GM12875 (cell line): ENCODE data around the gene THSD8.

Experiments used
- H3K4me3 ChIP-seq: one replicate; pipeline ENCODE4 v1.5.1; 2011; ENCODE audit warnings: low read depth, low read length, control low read depth
- TF ChIP-seq, protein P1 (sequence below): IDR thresholded peaks from 2 replicates; pipeline ENCODE4 v1.5.1; 2011; ENCODE audit warnings: low read depth, mild to moderate bottlenecking, control low read depth, inconsistent platforms, low read length, moderate library complexity, borderline replicate concordance; ENCODE audit not compliant: insufficient read depth

The THSD8 gene

DNA sequence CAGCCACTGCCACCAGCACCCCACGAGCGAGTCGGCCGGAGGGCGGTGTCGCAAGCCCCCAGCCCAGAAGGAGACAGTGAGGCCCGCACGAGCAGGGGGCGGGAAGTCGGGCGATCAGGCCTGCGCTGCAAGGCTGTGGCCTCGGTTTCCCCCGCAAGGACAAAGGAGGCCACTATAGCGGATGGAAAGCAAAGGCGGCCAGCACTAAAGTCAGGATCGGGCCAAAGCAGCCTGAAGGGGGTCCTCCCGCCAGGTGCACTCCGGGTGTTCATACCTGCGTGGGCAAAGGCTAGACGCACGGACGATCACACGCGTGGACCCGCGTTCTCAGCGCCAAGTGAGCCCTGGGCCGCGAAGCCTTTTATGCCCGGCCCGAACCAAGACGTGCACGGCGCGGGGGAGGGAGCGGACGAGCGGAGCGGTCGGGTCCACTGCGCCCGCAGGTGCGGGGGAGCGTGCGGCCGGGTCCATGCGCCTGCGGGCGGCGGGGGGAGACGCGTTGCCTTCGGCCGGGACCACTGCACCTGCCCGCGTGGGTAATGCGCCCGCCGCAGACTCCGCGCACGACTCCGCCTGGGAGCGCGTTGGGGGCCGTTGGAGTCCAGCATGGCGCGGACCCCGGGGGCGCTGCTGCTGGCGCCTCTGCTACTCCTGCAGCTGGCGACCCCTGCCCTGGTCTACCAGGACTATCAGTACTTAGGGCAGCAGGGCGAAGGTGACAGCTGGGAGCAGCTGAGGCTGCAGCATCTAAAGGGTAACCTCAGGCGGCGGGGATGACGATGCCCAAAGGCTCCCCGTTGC is at the start of gene THSD8, which contains the start of gene PRDX2:
Gene THSD8, plus strand, starts transcription at position 604 of the 801 bp plus-strand sequence. Its CDS starts 3 bp downstream, at position 607.
Gene PRDX2, minus strand, starts transcription at position 335 of the 801 bp plus-strand sequence. CDS start 539 bp downstream, outside the sequence.
- TF ChIP-seq, protein P1, sequence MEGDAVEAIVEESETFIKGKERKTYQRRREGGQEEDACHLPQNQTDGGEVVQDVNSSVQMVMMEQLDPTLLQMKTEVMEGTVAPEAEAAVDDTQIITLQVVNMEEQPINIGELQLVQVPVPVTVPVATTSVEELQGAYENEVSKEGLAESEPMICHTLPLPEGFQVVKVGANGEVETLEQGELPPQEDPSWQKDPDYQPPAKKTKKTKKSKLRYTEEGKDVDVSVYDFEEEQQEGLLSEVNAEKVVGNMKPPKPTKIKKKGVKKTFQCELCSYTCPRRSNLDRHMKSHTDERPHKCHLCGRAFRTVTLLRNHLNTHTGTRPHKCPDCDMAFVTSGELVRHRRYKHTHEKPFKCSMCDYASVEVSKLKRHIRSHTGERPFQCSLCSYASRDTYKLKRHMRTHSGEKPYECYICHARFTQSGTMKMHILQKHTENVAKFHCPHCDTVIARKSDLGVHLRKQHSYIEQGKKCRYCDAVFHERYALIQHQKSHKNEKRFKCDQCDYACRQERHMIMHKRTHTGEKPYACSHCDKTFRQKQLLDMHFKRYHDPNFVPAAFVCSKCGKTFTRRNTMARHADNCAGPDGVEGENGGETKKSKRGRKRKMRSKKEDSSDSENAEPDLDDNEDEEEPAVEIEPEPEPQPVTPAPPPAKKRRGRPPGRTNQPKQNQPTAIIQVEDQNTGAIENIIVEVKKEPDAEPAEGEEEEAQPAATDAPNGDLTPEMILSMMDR: no peak
- H3K4me3 ChIP-seq: peak within 1 kb of the TSS; percentile 82

DNA sequence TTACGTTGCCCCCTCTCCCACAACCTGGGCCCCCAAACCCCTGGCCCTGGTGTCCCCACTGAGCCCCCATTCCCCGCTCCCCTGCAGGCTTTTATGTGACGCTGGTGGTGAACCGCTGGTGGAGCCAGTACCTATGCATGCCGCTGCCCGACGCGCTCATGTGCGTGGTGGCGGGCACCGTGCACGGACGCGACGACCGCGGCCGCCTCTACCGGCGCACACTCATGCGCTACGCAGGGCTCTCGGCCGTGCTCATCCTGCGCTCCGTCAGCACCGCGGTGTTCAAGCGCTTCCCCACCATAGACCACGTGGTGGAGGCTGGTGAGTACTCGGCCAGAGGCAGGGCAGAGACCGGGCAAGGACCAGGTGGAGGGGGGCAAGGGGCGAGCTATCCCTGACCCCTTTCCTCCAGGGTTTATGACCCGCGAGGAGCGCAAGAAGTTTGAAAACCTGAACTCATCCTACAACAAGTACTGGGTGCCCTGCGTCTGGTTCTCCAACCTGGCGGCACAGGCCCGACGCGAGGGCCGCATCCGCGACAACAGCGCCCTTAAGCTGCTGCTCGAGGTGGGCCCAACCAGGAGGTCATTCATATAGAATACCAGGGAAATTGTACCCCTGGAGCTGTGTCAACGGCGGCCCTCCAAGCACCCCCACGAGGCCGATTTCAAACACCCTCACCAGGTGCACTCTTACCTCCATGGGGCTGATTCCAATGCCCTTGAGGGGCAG is 47.2 kb upstream of the THSD8 start:
- TF ChIP-seq, protein P1: no peak

DNA sequence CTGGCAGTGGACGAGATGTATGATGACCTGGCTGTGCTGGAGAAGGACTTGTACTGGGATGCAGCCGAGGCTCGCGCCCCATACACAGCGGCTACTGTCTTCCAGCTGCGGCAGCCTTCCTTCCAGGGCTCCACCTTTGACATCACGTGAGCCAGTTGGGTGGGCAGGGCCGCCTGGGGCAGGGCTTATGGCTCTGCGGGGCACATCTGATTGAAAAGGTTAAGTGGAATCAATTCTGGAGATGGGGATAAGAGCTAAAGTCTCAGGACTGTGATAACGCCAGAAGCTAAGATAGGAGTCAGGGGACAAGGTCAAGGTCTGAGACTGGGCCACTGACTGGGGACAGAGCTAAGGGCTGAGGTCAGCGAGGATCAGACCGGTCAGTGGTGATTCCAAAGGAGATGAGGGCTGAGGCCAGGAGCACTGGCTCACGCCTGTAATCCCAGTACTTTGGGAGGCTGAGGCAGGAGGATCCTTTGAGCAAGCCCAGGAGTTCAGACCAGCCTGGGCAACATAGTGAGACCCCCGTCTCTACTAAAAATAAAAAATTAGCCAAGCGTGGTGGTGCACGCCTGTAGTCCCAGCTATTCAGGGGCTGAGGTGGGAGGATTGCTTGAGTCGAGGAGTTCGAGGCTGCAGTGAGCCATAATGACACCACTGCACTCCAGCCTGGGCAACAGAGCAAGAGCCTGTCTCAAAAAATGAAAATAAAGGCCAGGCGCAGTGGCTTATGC is 45.6 kb upstream of the THSD8 start:
- TF ChIP-seq, protein P1: no peak
- no peak overlapping the region for H3K4me3 ChIP-seq

More for the DNA sequence above, 47.2 kb upstream of the THSD8 start:
- H3K4me3 ChIP-seq: no peak overlapping the region

DNA sequence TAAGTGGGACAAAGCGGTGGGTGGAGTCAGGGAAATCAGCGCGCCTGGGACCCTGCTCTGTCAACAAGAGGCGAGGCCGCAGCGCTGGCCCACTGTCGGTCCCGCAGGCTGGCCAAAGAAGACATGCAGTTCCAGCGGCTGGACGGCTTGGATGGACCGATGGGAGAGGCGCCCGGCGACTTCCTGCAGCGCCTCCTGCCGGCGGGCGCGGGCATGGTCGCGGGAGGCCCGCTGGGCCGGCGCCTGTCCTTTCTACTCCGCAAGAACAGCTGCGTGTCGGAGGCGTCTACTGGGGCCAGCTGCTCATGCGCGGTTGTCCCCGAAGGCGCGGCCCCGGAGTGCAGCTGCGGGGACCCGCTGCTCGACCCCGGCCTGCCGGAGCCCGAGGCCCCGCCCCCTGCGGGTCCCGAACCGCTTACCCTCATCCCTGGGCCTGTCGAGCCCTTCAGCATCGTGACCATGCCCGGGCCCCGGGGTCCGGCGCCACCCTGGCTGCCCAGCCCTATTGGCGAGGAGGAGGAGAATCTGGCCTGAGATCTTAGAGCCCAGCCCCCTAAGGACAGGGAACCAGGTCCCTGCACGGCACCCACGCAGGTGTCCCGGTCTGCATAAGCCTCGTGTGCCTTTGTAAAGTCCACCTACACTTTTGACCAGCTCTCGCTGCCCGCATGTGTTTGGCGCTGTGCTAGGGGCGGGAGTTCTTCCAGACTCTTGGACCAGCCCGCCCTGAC is 44.2 kb upstream of the THSD8 start:
- H3K4me3 ChIP-seq: no peak overlapping the region
- TF ChIP-seq, protein P1: peak; percentile 99

DNA sequence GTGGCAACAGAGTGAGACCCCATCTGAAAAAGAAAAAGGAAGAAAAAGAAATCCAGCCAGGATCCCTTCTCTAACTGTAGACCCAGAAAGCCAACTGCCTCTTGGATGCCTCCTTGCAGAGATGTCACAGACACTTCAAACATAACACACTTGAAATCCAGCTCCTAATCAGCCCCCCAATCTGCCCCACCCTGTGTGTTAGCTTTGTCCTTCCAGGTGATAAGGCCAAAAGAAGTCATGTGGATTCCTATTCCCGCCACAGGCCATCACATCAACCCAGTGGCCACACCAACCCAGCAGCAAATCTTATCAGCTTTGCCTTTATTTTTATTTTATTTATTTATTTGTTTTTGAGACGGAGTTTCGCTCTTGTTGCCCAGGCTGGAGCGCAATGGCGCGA is 42.2 kb upstream of the THSD8 start:
- no peak overlapping the region for H3K4me3 ChIP-seq
- TF ChIP-seq, protein P1: no peak

DNA sequence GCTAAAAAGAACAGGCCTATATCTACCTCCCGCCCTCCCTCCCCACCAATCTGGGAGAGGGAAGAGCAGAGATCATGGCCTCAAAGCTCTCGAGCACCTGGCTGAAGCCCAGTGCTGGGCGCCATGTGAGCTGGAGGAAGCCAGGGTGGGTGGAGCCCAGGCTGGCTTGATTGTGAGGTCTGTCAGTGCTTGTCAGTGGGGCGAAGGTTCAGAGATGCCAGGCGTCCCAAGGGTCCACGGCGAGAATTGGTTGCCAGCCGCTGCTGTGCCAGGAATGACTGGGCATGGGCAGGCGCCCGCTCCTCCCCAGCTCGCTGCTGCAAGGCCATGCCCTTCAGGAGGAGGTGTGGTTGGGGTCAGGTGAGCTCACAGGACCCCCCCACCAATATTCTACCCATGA is 38.8 kb upstream of the THSD8 start:
- TF ChIP-seq, protein P1: no peak
- no peak overlapping the region for H3K4me3 ChIP-seq
